ENCODE measurements around the gene PLXNC1.

GRCh38 chr12:94173660-94174265, 25.4 kb downstream of the PLXNC1 start:
- TF ChIP-seq USF2 (IDR thresholded peaks at IDR 0.05; ENCODE audit: borderline replicate concordance, low read depth, low read length) = no peak
- no peak for TF ChIP-seq CTCF (IDR thresholded peaks at IDR 0.05)
- no peak for TF ChIP-seq TCF12 (IDR thresholded peaks at IDR 0.05)
- TF ChIP-seq NFIC (IDR thresholded peaks at IDR 0.05; ENCODE audit: borderline replicate concordance) = no peak
- no peak for TF ChIP-seq POLR2AphosphoS5 (IDR thresholded peaks at IDR 0.05; ENCODE audit: low read depth, low read length)
- TF ChIP-seq TAF1 (IDR thresholded peaks at IDR 0.05; ENCODE audit: borderline replicate concordance, low read depth, low read length) = no peak
- no peak for TF ChIP-seq JUND (IDR thresholded peaks at IDR 0.05)
- no peak for TF ChIP-seq RCOR1 (IDR thresholded peaks at IDR 0.05; ENCODE audit: low read length)
- TF ChIP-seq REST (IDR thresholded peaks at IDR 0.05; ENCODE audit: low read depth, low read length) = no peak
- TF ChIP-seq ZBTB33 (IDR thresholded peaks at IDR 0.05; ENCODE audit: borderline replicate concordance, low read depth) = no peak
- no peak for TF ChIP-seq RAD21 (IDR thresholded peaks at IDR 0.05; ENCODE audit: low read length)
- TF ChIP-seq GABPA (IDR thresholded peaks at IDR 0.05; ENCODE audit: low read depth) = no peak
- TF ChIP-seq MAX (IDR thresholded peaks at IDR 0.05; ENCODE audit: low read depth) = no peak
- no peak for TF ChIP-seq SMC3 (IDR thresholded peaks at IDR 0.05; ENCODE audit: low read depth, low read length)

Measured in SK-N-SH (cell line).